Neural crest cell (in vitro differentiated cells): ENCODE measurements around the gene SLC22A31. TPM values are rescaled to one million over a fixed set of nuclear protein-coding genes. Genes with fewer than 3 reads are reported as not detected.

Experiments used
- DNase-seq: peaks from one replicate; pipeline ENCODE4 v3.0.0; 2021; ENCODE audit warnings: low read depth, mixed read lengths, low spot score
- H3K27ac Mint-ChIP-seq: one replicate; pipeline ENCODE4 v1.8.0; 2021; ENCODE audit warnings: mild to moderate bottlenecking, mixed read lengths; ENCODE audit not compliant: unreplicated experiment
- H3K27me3 Mint-ChIP-seq: 2 replicates; pipeline ENCODE4 v1.8.0; 2021; ENCODE audit warnings: low read depth, mild to moderate bottlenecking, mixed read lengths
- H3K36me3 Mint-ChIP-seq: 2 replicates; pipeline ENCODE4 v1.8.0; 2021; ENCODE audit warnings: low read depth, mild to moderate bottlenecking, mixed read lengths
- H3K4me1 Mint-ChIP-seq: 2 replicates; pipeline ENCODE4 v1.8.0; 2021; ENCODE audit warnings: mixed read lengths
- H3K4me3 Mint-ChIP-seq: one replicate; pipeline ENCODE4 v1.8.0; 2021; ENCODE audit warnings: mild to moderate bottlenecking, mixed read lengths
- H3K9me3 Mint-ChIP-seq: 2 replicates; pipeline ENCODE4 v1.8.0; 2021; ENCODE audit warnings: mixed read lengths
- CTCF ChIP-seq: fragments of 200-600 bp; sonication (generic); conservative IDR thresholded peaks from 2 replicates; pipeline ENCODE4 v1.5.0; 2021; ENCODE audit warnings: antibody characterized with exemption, mild to moderate bottlenecking
- total RNA-seq: library from RNA; stranded (reverse); gene quantifications from 2 replicates; pipeline ENCODE4 v1.2.1, GENCODE V29; 2021

Gene SLC22A31
- total RNA-seq, 1 donor from 2014 or later = 1.4 TPM

DNA sequence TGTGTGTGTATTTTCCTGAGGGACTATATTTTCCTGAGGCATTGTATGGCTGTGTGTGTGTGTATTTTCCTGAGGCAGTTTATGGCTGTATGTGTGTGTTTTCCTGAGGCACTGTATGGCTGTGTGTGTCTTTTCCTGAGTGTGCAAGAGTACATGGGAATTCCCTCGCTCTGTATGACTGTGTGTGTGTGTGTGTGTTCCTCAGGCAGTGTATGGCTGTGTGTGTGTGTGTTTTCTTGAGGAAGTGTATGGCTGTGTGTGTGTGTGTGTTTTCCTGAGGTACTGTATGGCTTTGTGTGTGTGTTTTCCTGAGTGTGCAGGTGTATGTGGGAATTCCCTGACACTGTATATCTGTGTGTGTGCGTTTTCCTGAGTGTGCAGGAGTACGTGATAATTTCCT lies 21.3 kb upstream of the SLC22A31 start:
- H3K27me3 Mint-ChIP-seq = no peaks in the 10 kb centered on the region
- TF ChIP-seq CTCF = no peak
- H3K36me3 Mint-ChIP-seq = peaks cover 18% of the 10 kb centered on the region
- peak overlapping the region; percentile 17 for H3K4me3 Mint-ChIP-seq
- no peak overlapping the region for H3K27ac Mint-ChIP-seq
- no peak for DNase-seq
- no peaks in the 10 kb centered on the region for H3K9me3 Mint-ChIP-seq
- peaks cover 9% of the 10 kb centered on the region for H3K4me1 Mint-ChIP-seq

- no peak for TF ChIP-seq CTCF
- H3K27me3 Mint-ChIP-seq = no peaks in the 10 kb centered on the region
- no peak overlapping the region for H3K27ac Mint-ChIP-seq
- peak overlapping the region; percentile 78 for H3K4me3 Mint-ChIP-seq
- peaks cover 14% of the 10 kb centered on the region for H3K4me1 Mint-ChIP-seq
- no peak for DNase-seq
- no peaks in the 10 kb centered on the region for H3K9me3 Mint-ChIP-seq
- H3K36me3 Mint-ChIP-seq = peaks cover 4% of the 10 kb centered on the region
Observed at GRCh38 chr16:89219365-89219764, 19.0 kb upstream of the SLC22A31 start.

GRCh38 chr16:89217388-89218191 lies 17.3 kb upstream of the SLC22A31 start, which contains the start of gene ZNF778:
ZNF778 (plus strand) TSS chr16:89217703; CDS start chr16:89221128, 3,425 bp downstream.
- Mint-ChIP-seq H3K36me3 (peaks cover 2% of the 10 kb centered on the region), H3K27me3 (no peaks in the 10 kb centered on the region), H3K4me1 (peaks cover 14% of the 10 kb centered on the region), H3K27ac (peak within 1 kb of the TSS; percentile 63), H3K4me3 (peak within 1 kb of the TSS; percentile 80), H3K9me3 (no peaks in the 10 kb centered on the region)
- no peak for TF ChIP-seq CTCF
- peak; percentile 57 for DNase-seq

- no peak for DNase-seq
- Mint-ChIP-seq H3K27ac (peak overlapping the region; percentile 63), H3K27me3 (peaks cover 4% of the 10 kb centered on the region), H3K4me1 (peaks cover 14% of the 10 kb centered on the region), H3K36me3 (no peaks in the 10 kb centered on the region), H3K4me3 (peak overlapping the region; percentile 80), H3K9me3 (no peaks in the 10 kb centered on the region)
- TF ChIP-seq CTCF = no peak
Observed at GRCh38 chr16:89217138-89217387, 16.7 kb upstream of the SLC22A31 start.

DNA sequence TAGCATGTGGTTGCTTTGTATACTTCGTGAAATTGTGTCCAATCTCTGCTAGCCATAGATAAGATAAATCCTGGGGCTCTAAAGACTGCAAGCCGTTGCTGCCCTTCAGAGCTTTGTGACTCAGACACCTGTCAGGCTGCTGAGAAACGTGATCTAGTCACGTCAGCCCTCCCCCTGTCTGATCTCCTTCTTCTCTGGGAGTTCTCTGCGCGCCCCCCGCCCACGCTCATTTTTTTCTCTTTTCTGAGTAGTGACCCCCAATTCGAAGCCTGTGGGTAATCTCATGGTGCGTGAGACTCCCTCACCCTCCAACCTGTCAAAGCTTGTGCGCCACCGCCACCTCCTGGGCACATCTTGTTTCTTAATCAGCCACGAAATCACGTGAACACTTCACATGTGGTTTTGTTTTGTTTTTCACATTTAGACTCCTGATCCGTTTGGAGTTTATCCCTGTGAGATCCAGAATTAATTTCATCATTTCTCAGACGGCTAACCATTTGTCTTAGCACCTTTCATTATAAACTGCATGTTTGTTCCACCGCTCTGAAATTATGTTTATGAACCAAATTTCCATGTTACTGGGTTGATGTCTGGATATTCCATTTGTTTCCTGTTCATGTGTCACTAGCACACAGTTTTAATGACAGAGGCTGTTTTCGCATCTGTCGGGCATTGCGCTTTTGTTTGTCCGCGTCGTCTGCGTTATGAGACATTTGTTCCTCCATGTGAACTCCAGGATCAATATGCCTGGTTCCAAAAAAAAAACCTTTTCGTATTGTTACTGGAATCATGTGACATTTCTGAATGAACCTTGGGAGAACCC lies 16.2 kb upstream of the SLC22A31 start:
- peak overlapping the region; percentile 63 for H3K27ac Mint-ChIP-seq
- peak; percentile 65 for DNase-seq
- no peaks in the 10 kb centered on the region for H3K9me3 Mint-ChIP-seq
- TF ChIP-seq CTCF = peak; percentile 80
- H3K36me3 Mint-ChIP-seq = no peaks in the 10 kb centered on the region
- H3K4me3 Mint-ChIP-seq = peak overlapping the region; percentile 80
- peaks cover 5% of the 10 kb centered on the region for H3K27me3 Mint-ChIP-seq
- H3K4me1 Mint-ChIP-seq = peaks cover 14% of the 10 kb centered on the region
